Neural progenitor cell (in vitro differentiated cells): ENCODE results near the gene RREB1. TPM values are rescaled to one million over a fixed set of nuclear protein-coding genes. Genes with fewer than 3 reads are reported as not detected.

Experiments used
- DNase-seq: peaks from one replicate; pipeline ENCODE4 v3.0.0-alpha.2; 2016; ENCODE audit warnings: low spot score
- H2AFZ ChIP-seq: fragments of 200-600 bp; sonication (generic); replicated peaks from 2 replicates; pipeline ENCODE4 v1.6.1; 2016; ENCODE audit warnings: antibody characterized with exemption
- H3F3A ChIP-seq: fragments of 200-600 bp; sonication (generic); 2 replicates; pipeline ENCODE4 v1.6.1; 2016; ENCODE audit warnings: antibody characterized with exemption, low read depth
- H3K27ac ChIP-seq: fragments of 200-600 bp; sonication (generic); 2 replicates; pipeline ENCODE4 v1.5.1; 2016; ENCODE audit warnings: mild to moderate bottlenecking
- H3K27me3 ChIP-seq: fragments of 200-600 bp; sonication (generic); 2 replicates; pipeline ENCODE4 v1.6.1; 2016; ENCODE audit warnings: mild to moderate bottlenecking, moderate library complexity
- H3K36me3 ChIP-seq: fragments of 200-600 bp; sonication (generic); 2 replicates; pipeline ENCODE4 v1.5.1; 2016
- H3K4me1 ChIP-seq: fragments of 200-600 bp; sonication (generic); 2 replicates; pipeline ENCODE4 v1.6.1; 2016; ENCODE audit warnings: mixed run types
- H3K4me2 ChIP-seq: fragments of 200-600 bp; sonication (generic); 2 replicates; pipeline ENCODE4 v1.6.1; 2016
- H3K4me3 ChIP-seq: fragments of 200-600 bp; sonication (generic); 2 replicates; pipeline ENCODE4 v1.5.1; 2016
- H3K79me2 ChIP-seq: fragments of 200-600 bp; sonication (generic); 2 replicates; pipeline ENCODE4 v1.6.1; 2016; ENCODE audit warnings: low read depth
- H3K9ac ChIP-seq: fragments of 200-600 bp; sonication (generic); 2 replicates; pipeline ENCODE4 v1.6.1; 2016
- H3K9me3 ChIP-seq: fragments of 200-600 bp; sonication (generic); 2 replicates; pipeline ENCODE4 v1.5.1; 2016; ENCODE audit warnings: low read depth
- H4K20me1 ChIP-seq: fragments of 200-600 bp; sonication (generic); 2 replicates; pipeline ENCODE4 v1.6.1; 2016; ENCODE audit warnings: low read depth
- H3K27ac Mint-ChIP-seq: 3 replicates; pipeline ENCODE4 v1.8.0; 2021; ENCODE audit warnings: mixed read lengths
- H3K27me3 Mint-ChIP-seq: 2 replicates; pipeline ENCODE4 v1.8.0; 2022; ENCODE audit warnings: low read depth, mild to moderate bottlenecking, inconsistent platforms, moderate library complexity, mixed read lengths; ENCODE audit not compliant: insufficient read depth
- H3K36me3 Mint-ChIP-seq: 3 replicates; pipeline ENCODE4 v1.8.0; 2021; ENCODE audit warnings: mixed read lengths
- H3K4me1 Mint-ChIP-seq: 3 replicates; pipeline ENCODE4 v1.8.0; 2021; ENCODE audit warnings: mixed read lengths
- H3K4me3 Mint-ChIP-seq: 3 replicates; pipeline ENCODE4 v1.8.0; 2021; ENCODE audit warnings: mild to moderate bottlenecking, moderate library complexity, mixed read lengths
- H3K9me3 Mint-ChIP-seq: 3 replicates; pipeline ENCODE4 v1.8.0; 2020; ENCODE audit warnings: mixed read lengths
- CTCF ChIP-seq: fragments of 200-600 bp; sonication (generic); IDR thresholded peaks from 2 replicates; pipeline ENCODE4 v1.5.1; 2017; ENCODE audit warnings: antibody characterized with exemption, mild to moderate bottlenecking
- EZH2 ChIP-seq: fragments of 200-600 bp; sonication (generic); IDR thresholded peaks from 2 replicates; pipeline ENCODE4 v1.6.1; 2017; ENCODE audit warnings: antibody characterized with exemption, mild to moderate bottlenecking, moderate library complexity
- EZH2phosphoT487 ChIP-seq: fragments of 200-600 bp; sonication (generic); IDR thresholded peaks from 2 replicates; pipeline ENCODE4 v1.6.1; 2017; ENCODE audit warnings: antibody characterized with exemption
- total RNA-seq: library from RNA; depleted of rRNA; stranded (reverse); fragments of >200 nt; gene quantifications from 2 replicates; pipeline ENCODE4 v1.2.3, GENCODE V29; 2015; ENCODE audit warnings: low replicate concordance

The RREB1 gene
- total RNA-seq, 1 donor from 2014 or later: 12.1 TPM

GRCh38 chr6:7172649-7173048, 64.9 kb downstream of the RREB1 start:
- no peak for TF ChIP-seq CTCF
- no peak for TF ChIP-seq EZH2
- no peak for TF ChIP-seq EZH2phosphoT487
- H3K27me3 Mint-ChIP-seq: peaks cover 4% of the 10 kb centered on the region
- H3K36me3 ChIP-seq: no peaks in the 10 kb centered on the region
- H3K4me1 ChIP-seq: peaks cover 22% of the 10 kb centered on the region
- H3K9me3 ChIP-seq: no peaks in the 10 kb centered on the region
- H3K79me2 ChIP-seq: peaks cover 15% of the 10 kb centered on the region
- no peak overlapping the region for H3K4me2 ChIP-seq
- peaks cover 2% of the 10 kb centered on the region for H3K36me3 Mint-ChIP-seq
- no peak for DNase-seq
- peaks cover 65% of the 10 kb centered on the region for H4K20me1 ChIP-seq
- peaks cover 30% of the 10 kb centered on the region for H3K4me1 Mint-ChIP-seq
- H3F3A ChIP-seq: peaks cover 12% of the 10 kb centered on the region
- no peaks in the 10 kb centered on the region for H3K27me3 ChIP-seq
- H2AFZ ChIP-seq: no peak overlapping the region
- no peak overlapping the region for H3K4me3 Mint-ChIP-seq
- no peaks in the 10 kb centered on the region for H3K9me3 Mint-ChIP-seq
- H3K9ac ChIP-seq: no peak overlapping the region
- no peak overlapping the region for H3K27ac Mint-ChIP-seq
- H3K27ac ChIP-seq: no peak overlapping the region
- no peak overlapping the region for H3K4me3 ChIP-seq

- peak; percentile 58 for DNase-seq
- TF ChIP-seq EZH2phosphoT487 (no peak), CTCF (no peak), EZH2 (no peak)
- H3K9ac ChIP-seq: no peak overlapping the region
- no peaks in the 10 kb centered on the region for H3K36me3 ChIP-seq
- H2AFZ ChIP-seq: no peak overlapping the region
- Mint-ChIP-seq H3K9me3 (no peaks in the 10 kb centered on the region), H3K27me3 (peaks cover 6% of the 10 kb centered on the region), H3K4me3 (no peak overlapping the region), H3K36me3 (peaks cover 5% of the 10 kb centered on the region), H3K4me1 (peaks cover 30% of the 10 kb centered on the region), H3K27ac (no peak overlapping the region)
- peak overlapping the region; percentile 29 for H3K4me3 ChIP-seq
- H3F3A ChIP-seq: peaks cover 12% of the 10 kb centered on the region
- no peaks in the 10 kb centered on the region for H3K9me3 ChIP-seq
- peak overlapping the region; percentile 63 for H3K4me2 ChIP-seq
- H3K79me2 ChIP-seq: peaks cover 11% of the 10 kb centered on the region
- peaks cover 55% of the 10 kb centered on the region for H4K20me1 ChIP-seq
- H3K4me1 ChIP-seq: peaks cover 22% of the 10 kb centered on the region
- H3K27me3 ChIP-seq: no peaks in the 10 kb centered on the region
- H3K27ac ChIP-seq: no peak overlapping the region
These were observed 66.2 kb downstream of the RREB1 start for GRCh38 chr6:7173843-7174503.

- Histone ChIP-seq H3K9me3 (no peaks in the 10 kb centered on the region), H3K79me2 (peaks cover 11% of the 10 kb centered on the region), H3K27me3 (no peaks in the 10 kb centered on the region), H3K4me3 (no peak overlapping the region), H3K4me1 (peaks cover 22% of the 10 kb centered on the region), H3K9ac (no peak overlapping the region), H2AFZ (no peak overlapping the region), H3F3A (peaks cover 12% of the 10 kb centered on the region), H3K27ac (no peak overlapping the region), H4K20me1 (peaks cover 40% of the 10 kb centered on the region), H3K36me3 (no peaks in the 10 kb centered on the region), H3K4me2 (no peak overlapping the region)
- Mint-ChIP-seq H3K27ac (no peak overlapping the region), H3K4me3 (no peak overlapping the region), H3K27me3 (peaks cover 6% of the 10 kb centered on the region), H3K4me1 (peaks cover 27% of the 10 kb centered on the region), H3K36me3 (peaks cover 8% of the 10 kb centered on the region), H3K9me3 (no peaks in the 10 kb centered on the region)
- no peak for DNase-seq
- TF ChIP-seq EZH2phosphoT487 (no peak), CTCF (no peak), EZH2 (no peak)
These were observed 67.7 kb downstream of the RREB1 start for GRCh38 chr6:7175462-7175861.
